Measurements from ENCODE around the gene LDAH. TPM values are rescaled to one million over a fixed set of nuclear protein-coding genes. Genes with fewer than 3 reads are reported as not detected.

The LDAH gene
- total RNA-seq, 1 experiment from 2014 or later, result 25.4 TPM

DNA sequence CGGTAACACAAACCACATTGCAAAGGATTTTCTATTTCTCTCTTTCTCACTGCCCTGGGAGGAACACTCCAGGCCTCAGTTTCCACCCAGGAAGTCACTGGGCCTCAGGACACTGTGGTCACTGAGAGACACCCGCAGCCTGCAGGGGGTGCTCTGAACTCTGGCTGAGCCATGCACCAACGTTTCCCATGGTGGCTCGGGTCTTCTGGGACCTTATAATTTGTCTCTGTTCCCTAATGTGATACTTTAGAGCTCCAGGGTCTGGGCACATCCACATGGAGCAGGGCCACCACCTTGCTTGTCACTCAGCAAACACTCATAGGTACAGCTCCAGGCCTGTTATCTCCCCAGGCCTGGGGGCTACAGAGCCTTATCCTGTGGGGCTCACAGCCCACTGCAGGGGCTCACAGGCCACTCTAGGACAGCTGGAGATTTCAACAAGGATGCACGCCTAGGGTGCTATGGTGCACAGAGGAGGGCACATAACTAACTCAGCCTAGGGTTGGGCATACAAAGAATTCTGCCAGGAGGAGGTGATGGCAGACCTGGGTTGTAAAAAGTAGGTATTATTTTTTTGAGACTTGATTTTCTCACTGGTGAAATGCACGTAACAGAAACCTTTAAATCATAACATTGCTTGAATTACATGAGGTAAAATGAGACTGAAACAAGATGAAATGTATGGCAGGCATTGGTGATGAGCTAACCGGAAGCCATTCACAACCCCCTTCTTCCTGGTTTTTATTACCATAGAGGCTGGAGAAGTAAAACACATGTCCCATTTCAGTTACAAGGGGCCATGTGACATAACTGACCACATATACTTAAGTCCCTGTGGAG, 169.0 kb downstream of the LDAH start:
- no peak for DNase-seq
- no peaks in the 10 kb centered on the region for H3K36me3 ChIP-seq (replicated peaks; ENCODE audit: control insufficient read depth, insufficient read depth, low read length)

DNA sequence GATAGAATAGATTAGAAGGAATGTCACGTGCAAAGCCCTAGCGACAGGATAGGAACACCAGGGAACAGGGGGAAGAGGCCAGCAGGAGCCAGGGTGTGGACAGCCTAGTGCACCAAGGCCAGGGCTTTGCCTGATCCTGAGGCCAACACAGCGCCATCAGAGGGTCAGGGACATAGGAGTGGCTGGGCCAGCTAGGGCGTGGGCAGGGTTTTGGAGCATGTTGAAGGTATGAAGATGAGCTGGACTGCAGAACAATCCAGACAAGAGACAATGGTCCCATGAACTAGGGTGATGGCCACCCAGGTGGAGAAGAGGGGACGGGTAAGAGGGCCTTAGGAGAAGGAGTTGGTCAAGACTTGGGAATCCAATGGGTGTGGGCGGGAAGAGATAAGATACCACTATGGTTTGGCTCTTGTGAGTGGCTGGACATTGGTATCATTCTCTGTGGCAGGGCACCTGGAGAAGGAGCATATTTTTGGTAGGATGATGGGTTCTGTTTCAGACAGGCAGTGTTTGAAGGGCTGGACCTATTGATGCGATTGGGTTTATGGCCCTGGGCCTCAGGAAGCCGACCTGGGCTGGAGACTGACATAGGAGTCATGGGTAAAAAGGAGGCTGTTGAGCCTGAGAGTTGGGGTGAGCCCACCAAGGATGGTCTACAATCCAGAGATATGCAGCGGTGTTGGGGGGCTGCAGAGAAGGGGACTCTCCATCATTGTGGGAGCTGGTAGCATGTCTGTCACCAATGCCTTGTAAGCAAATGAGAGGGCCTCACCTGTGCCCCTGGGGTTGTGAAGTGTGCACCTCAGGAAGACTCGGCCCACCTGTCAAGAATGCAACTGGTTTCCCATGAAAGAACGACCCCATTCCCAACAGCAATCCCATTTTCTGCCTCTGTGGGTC, 170.0 kb downstream of the LDAH start:
- peaks cover 3% of the 10 kb centered on the region for H3K27me3 ChIP-seq (ENCODE audit: control insufficient read depth, insufficient read depth, low read length)
- no peaks in the 10 kb centered on the region for H3K36me3 ChIP-seq (replicated peaks; ENCODE audit: control insufficient read depth, insufficient read depth, low read length)
- H3K4me3 ChIP-seq (ENCODE audit: insufficient read depth, low read depth, low read length), result no peak overlapping the region
- DNase-seq, result no peak

More for the DNA sequence above, 169.0 kb downstream of the LDAH start:
- Histone ChIP-seq H3K4me3 (ENCODE audit: insufficient read depth, low read depth, low read length) (no peak overlapping the region), H3K27me3 (ENCODE audit: control insufficient read depth, insufficient read depth, low read length) (peaks cover 3% of the 10 kb centered on the region)

DNA sequence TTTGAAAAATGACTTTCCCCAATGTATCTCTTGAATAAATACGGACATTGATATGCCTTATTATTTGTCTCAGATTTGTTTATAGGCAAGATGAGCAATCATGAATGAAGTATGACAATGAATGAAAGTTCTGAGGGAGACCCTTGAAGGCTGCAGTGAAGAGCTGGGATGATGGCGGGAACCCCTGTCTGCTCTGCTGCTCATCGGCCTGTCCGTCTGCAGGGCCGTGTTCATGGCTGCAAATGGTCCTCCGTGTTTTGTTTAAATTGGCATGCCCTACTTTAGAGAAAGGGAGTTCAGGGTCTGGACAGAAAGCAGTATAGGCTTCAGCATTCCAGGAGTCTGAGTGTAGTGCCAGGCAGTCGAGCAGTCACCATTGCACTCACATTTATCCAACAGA, 170.8 kb downstream of the LDAH start:
- H3K27me3 ChIP-seq (ENCODE audit: control insufficient read depth, insufficient read depth, low read length), result peaks cover 3% of the 10 kb centered on the region
- no peaks in the 10 kb centered on the region for H3K36me3 ChIP-seq (replicated peaks; ENCODE audit: control insufficient read depth, insufficient read depth, low read length)
- no peak for DNase-seq
- no peak overlapping the region for H3K4me3 ChIP-seq (ENCODE audit: insufficient read depth, low read depth, low read length)

DNA sequence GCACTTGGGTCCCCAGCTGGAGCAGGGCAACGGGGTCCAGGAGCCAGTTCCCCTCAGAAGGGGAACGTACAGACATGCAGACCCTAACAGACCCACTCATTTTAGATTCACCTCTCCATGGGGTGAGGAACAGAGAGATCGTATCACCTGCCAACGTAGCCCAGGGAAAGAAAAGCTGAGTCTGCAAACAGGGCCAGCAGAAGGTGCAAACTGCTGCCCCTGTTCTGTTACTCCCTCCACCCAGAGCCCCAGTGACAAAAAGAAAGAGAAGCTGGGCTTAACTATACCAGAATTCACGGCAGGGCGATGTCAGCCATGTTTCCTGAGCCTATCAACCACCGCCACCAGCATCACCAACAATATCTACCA, 171.2 kb downstream of the LDAH start:
- peak overlapping the region; percentile 65; the same call in 1 of the 2 replicates for H3K4me3 ChIP-seq (ENCODE audit: insufficient read depth, low read depth, low read length)
- peaks cover 3% of the 10 kb centered on the region for H3K27me3 ChIP-seq (ENCODE audit: control insufficient read depth, insufficient read depth, low read length)
- DNase-seq, result no peak
- no peaks in the 10 kb centered on the region for H3K36me3 ChIP-seq (replicated peaks; ENCODE audit: control insufficient read depth, insufficient read depth, low read length)

DNA sequence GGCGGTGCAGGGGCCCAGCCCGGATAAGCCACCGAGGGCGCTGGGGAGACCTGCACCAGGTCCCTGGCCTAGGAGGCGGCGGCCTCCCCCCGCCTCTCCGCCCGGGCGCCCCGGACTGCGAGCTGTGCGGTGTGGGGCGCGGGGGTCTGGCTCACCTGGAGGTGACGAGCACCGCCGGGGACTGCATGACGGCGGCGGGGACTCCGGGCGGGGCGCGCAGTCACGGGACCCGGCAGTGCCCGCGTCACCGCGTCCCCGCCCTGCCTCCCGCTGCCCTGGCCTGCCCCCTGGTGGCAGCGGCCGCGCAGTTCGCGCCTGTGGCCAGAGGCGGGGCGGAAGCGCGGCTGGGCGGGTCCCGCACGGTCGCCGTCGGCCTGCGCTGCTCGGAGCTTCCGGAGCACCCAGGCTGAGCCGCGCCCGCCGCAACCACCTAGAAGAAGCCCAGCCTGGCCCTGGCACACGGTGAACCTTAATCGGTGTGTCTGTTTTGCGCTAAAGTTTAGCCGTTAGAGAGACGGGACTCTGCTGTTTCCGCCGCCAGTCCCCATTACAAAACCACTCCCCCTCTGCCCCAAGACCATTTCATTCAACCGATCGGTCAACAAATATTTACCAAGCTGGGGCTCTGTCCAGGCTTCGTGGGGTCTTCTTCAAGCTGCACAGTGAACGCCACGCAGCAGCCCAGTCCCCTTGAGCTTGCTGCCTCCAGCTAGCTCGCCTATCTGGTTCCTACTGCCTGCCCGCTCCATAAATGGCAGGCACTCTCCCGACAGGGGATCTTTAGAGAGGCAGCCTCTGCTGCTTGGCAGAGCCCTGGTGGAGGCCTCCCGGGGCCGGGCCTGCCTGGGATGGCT, 171.8 kb downstream of the LDAH start, which contains the start of gene HS1BP3:
TSS of gene HS1BP3 (minus strand) at position 222 of the 854 bp plus-strand sequence. CDS start at position 187, 35 bp downstream.
- peak; percentile 99 for DNase-seq
- Histone ChIP-seq H3K4me3 (ENCODE audit: insufficient read depth, low read depth, low read length) (peak within 1 kb of the TSS; percentile 84), H3K36me3 (replicated peaks; ENCODE audit: control insufficient read depth, insufficient read depth, low read length) (no peaks in the 10 kb centered on the region), H3K27me3 (ENCODE audit: control insufficient read depth, insufficient read depth, low read length) (peaks cover 3% of the 10 kb centered on the region)

DNA sequence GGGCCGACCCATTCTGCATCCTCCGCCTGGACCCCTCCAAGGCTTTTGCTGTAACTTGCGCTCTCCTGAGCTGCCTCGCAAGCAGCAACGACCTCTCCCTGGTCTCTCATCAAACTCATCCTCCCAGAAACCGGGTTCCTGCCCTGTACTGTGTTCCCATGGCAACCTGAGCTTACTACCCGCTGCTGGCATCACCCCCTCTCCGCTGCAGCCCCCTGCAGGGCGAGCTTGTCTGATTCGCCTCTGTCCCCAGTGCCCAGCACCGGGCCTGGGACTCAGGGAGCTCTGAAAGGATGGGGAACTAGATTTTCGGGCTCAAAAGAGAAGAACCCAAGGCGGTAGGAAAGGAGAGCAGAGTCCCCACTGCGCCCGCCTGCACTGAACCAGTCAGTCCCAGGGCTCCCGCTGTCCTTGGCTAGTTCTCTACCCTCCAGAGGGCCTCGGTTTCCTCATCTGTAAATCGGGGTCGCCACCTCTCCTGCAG, 172.5 kb downstream of the LDAH start:
- peak; percentile 88 for DNase-seq
- peaks cover 3% of the 10 kb centered on the region for H3K27me3 ChIP-seq (ENCODE audit: control insufficient read depth, insufficient read depth, low read length)
- peak overlapping the region; percentile 84 for H3K4me3 ChIP-seq (ENCODE audit: insufficient read depth, low read depth, low read length)
- H3K36me3 ChIP-seq (replicated peaks; ENCODE audit: control insufficient read depth, insufficient read depth, low read length), result no peaks in the 10 kb centered on the region

DNA sequence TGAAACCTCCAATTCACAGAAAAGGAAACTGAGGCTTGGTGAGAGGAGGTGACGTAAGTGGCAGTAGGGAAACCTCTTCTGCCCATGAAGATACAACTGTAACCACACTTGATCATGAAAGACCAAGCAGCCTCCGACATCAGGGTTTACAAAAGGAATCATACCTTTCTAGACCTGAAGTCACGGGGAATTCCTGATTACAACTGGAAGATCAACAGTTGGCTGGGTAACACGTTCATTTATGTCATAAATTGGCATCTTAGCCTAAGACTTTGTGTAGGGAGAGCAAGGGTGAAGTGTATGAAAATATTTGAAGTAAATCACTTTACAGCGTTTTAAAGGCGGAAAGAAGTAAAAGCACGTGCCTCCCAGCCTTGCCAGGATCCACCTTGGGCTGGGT, 172.9 kb downstream of the LDAH start:
- no peaks in the 10 kb centered on the region for H3K36me3 ChIP-seq (replicated peaks; ENCODE audit: control insufficient read depth, insufficient read depth, low read length)
- peak overlapping the region; percentile 84 for H3K4me3 ChIP-seq (ENCODE audit: insufficient read depth, low read depth, low read length)
- peaks cover 3% of the 10 kb centered on the region for H3K27me3 ChIP-seq (ENCODE audit: control insufficient read depth, insufficient read depth, low read length)
- no peak for DNase-seq

DNA sequence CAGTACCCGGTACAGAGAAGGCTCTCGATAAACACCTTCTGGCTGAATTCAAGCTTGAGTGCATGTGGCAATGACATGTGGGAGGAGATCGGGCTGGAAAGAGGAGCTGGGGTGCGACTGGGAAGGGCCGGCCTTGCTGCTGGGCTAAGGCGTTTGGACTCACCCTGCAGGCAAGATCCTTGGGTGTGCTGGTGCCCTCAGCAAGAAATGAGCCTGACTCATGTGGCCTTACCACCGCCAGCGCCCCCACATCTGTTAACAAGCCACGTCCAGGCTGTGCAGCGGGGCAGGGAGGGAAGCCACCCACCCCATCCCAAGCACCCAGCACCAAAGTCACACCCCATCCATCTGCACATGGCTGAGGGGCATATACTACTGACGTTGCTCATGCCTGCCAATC, 173.3 kb downstream of the LDAH start:
- no peaks in the 10 kb centered on the region for H3K36me3 ChIP-seq (replicated peaks; ENCODE audit: control insufficient read depth, insufficient read depth, low read length)
- no peak overlapping the region for H3K4me3 ChIP-seq (ENCODE audit: insufficient read depth, low read depth, low read length)
- no peak for DNase-seq
- H3K27me3 ChIP-seq (ENCODE audit: control insufficient read depth, insufficient read depth, low read length), result peaks cover 3% of the 10 kb centered on the region

DNA sequence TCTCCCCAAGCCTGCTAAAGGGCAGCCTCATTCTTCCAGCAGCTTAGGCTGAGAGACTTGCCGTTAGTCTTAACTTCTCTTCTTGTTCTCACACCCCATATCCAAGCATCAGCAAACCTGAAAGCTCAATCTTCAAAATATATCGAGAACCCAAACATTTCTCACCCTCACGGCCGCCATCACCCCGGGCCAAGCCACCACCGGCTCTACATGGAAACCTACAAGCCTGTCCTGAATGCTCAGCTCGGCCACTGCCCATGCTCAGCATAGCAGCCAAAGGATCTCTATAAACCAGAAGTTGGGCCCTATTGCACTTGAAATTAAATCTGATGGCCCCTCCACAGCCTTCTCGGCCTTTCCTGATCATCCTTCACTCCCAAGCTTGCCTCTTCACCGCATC, 174.1 kb downstream of the LDAH start:
- peaks cover 3% of the 10 kb centered on the region for H3K27me3 ChIP-seq (ENCODE audit: control insufficient read depth, insufficient read depth, low read length)
- no peaks in the 10 kb centered on the region for H3K36me3 ChIP-seq (replicated peaks; ENCODE audit: control insufficient read depth, insufficient read depth, low read length)
- H3K4me3 ChIP-seq (ENCODE audit: insufficient read depth, low read depth, low read length), result no peak overlapping the region
- no peak for DNase-seq

DNA sequence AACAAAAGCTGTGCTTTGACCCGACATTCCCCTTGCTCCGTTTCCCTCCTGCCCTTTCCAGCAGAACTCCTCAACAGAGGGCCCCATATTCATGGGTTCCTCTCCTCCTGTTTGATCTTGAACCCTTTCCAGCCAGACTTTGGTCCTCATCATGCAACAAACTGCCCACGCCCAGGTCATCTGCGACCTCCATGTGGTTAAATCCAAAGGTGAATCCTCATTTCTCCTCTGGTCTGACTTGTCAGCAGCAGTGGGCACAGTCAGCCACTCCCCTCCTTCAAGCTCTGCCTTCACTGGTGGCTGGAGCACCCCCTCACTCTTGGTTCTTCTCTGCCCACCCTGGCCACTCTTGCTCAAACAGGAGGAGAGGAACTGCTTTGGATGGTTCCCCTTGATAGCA, 174.7 kb downstream of the LDAH start:
- Histone ChIP-seq H3K4me3 (ENCODE audit: insufficient read depth, low read depth, low read length) (no peak overlapping the region), H3K36me3 (replicated peaks; ENCODE audit: control insufficient read depth, insufficient read depth, low read length) (no peaks in the 10 kb centered on the region), H3K27me3 (ENCODE audit: control insufficient read depth, insufficient read depth, low read length) (peaks cover 3% of the 10 kb centered on the region)
- DNase-seq, result no peak

DNA sequence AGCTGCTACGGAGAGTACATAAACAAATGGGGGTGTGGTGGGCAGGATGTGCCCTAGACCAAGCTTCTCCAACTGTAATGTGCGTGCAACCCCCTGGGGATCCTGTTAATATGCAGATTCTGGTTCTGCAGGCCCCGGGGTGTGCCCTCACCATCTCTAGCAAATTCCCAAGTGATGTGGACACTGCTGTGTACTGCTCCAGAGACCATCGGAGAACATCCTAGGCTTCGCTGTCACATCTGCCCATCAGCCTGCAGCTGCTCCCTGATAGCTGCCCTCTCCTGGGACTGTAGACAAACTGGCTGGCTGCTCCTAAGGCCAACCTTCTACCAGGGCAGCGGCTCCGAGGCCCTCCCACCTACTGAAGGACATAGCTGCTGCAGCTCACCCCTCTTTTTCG, 175.2 kb downstream of the LDAH start:
- Histone ChIP-seq H3K4me3 (ENCODE audit: insufficient read depth, low read depth, low read length) (no peak overlapping the region), H3K36me3 (replicated peaks; ENCODE audit: control insufficient read depth, insufficient read depth, low read length) (no peaks in the 10 kb centered on the region), H3K27me3 (ENCODE audit: control insufficient read depth, insufficient read depth, low read length) (peaks cover 3% of the 10 kb centered on the region)
- no peak for DNase-seq

DNA sequence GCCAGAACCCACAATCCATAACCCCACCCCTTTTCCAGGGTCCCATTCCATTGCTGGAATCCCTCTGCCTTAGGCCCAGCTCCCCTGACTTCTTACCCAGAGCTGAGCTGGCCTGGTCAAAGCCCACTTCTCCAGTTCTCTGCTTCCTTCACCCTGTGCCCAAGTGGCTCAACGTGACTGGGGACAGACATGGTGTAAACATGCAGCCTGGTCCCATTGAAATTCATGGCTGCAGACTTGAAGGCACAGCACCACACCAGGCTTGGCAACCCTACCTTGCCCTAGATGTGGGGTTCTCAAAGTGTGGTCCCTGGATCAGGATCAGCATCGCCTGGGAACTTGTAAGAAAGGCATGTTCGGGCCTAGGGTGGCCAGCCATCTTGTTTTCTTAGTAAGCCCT, 175.7 kb downstream of the LDAH start:
- DNase-seq, result no peak
- Histone ChIP-seq H3K4me3 (ENCODE audit: insufficient read depth, low read depth, low read length) (no peak overlapping the region), H3K27me3 (ENCODE audit: control insufficient read depth, insufficient read depth, low read length) (peaks cover 3% of the 10 kb centered on the region), H3K36me3 (replicated peaks; ENCODE audit: control insufficient read depth, insufficient read depth, low read length) (no peaks in the 10 kb centered on the region)

DNA sequence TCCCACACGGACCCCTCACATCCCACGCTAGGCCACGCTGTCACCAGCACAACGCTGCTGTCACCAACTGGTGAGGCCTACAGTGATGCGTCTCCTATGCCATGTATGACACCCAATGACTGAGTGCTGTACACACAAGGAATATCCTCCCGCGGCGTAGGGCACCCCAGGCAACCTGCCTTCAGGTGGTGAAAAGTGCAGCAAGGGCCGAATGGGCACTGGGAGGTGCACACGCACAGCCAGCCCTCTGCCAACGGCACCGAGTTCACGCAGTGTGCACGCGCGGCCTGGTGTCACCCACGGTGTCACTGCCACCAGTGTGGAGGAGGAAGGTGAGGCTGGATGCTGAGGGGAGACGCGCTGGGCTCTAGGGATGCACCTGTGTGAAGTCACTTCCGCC, 176.5 kb downstream of the LDAH start:
- no peak for DNase-seq
- Histone ChIP-seq H3K27me3 (ENCODE audit: control insufficient read depth, insufficient read depth, low read length) (peaks cover 3% of the 10 kb centered on the region), H3K36me3 (replicated peaks; ENCODE audit: control insufficient read depth, insufficient read depth, low read length) (no peaks in the 10 kb centered on the region), H3K4me3 (ENCODE audit: insufficient read depth, low read depth, low read length) (no peak overlapping the region)

DNA sequence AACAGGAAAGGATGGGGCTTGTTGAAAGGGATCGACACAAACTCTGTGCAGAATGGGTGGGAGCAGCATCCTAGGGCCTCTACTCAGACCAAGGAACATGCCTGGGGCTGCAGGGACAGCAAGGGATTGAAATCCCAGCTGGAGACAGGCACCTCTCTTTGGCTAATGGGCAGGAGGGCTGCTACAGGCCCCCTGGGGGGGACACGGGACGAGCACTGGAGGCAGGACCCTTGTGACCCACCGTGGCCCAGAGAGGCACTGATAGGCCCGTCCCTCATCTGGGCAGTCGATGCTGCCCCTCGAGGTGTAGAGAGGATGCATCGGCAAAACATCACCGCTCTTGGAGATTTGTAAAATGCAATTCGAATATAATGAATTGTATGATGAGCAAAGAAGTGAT, 177.1 kb downstream of the LDAH start:
- Histone ChIP-seq H3K4me3 (ENCODE audit: insufficient read depth, low read depth, low read length) (no peak overlapping the region), H3K27me3 (ENCODE audit: control insufficient read depth, insufficient read depth, low read length) (peaks cover 3% of the 10 kb centered on the region), H3K36me3 (replicated peaks; ENCODE audit: control insufficient read depth, insufficient read depth, low read length) (no peaks in the 10 kb centered on the region)
- no peak for DNase-seq
